K562 (cell line): ENCODE data around the gene STAB1. TPM values are rescaled to one million over a fixed set of nuclear protein-coding genes. Genes with fewer than 3 reads are reported as not detected.
A peak's percentile ranks its signal among the peaks of the same experiment; 100 is the strongest.

Experiments
- DLX4 ChIP-seq: fragments of 250-450 bp; sonication (Bioruptor Pico); IDR thresholded peaks from 2 replicates; pipeline ENCODE4 v1.6.1; 2021; ENCODE audit warnings: mild to moderate bottlenecking
- E2F1 ChIP-seq: sonication (generic); formaldehyde crosslinking; IDR thresholded peaks from 2 replicates; pipeline ENCODE4 v1.8.1; 2023; ENCODE audit warnings: mild to moderate bottlenecking, missing genetic modification reagents, moderate library complexity
- ETV5 ChIP-seq: sonication (generic); formaldehyde crosslinking; IDR thresholded peaks from 2 replicates; pipeline ENCODE4 v1.4.0; 2020; ENCODE audit warnings: low read depth, mild to moderate bottlenecking, missing genetic modification reagents
- FIP1L1 ChIP-seq: fragments of 200-400 bp; formaldehyde crosslinking; IDR thresholded peaks from 2 replicates; pipeline ENCODE4 v1.6.1; 2018; ENCODE audit warnings: mild to moderate bottlenecking, low read depth, low read length; ENCODE audit not compliant: poor library complexity, severe bottlenecking
- FOXJ2 ChIP-seq: fragments of 200-800 bp; sonication (Bioruptor generic); IDR thresholded peaks from 2 replicates; pipeline ENCODE4 v1.6.1; 2016; ENCODE audit warnings: missing genetic modification characterization, missing compliant biosample characterization
- NELFE ChIP-seq: IDR thresholded peaks from 2 replicates; pipeline ENCODE4 v1.6.1; 2011; ENCODE audit warnings: mild to moderate bottlenecking; ENCODE audit not compliant: insufficient read depth, insufficient read length
- NRF1 ChIP-seq, 2 experiments: fragments of 450-650 bp; IDR thresholded peaks in 1 of 2; conservative IDR thresholded peaks in 1 of 2; 2 replicates each; pipeline ENCODE4 v1.6.1; 2014; ENCODE audit warnings: mild to moderate bottlenecking in 2 of 2
- POLR2G ChIP-seq: fragments of 200-400 bp; formaldehyde crosslinking; IDR thresholded peaks from 2 replicates; pipeline ENCODE4 v1.6.1; 2017; ENCODE audit warnings: low read depth, mild to moderate bottlenecking, antibody characterized with exemption, low read length, moderate library complexity
- PRPF4 ChIP-seq: fragments of 200-400 bp; formaldehyde crosslinking; IDR thresholded peaks from one replicate; pipeline ENCODE4 v1.6.1; 2017; ENCODE audit warnings: low read length, low read depth, mild to moderate bottlenecking; ENCODE audit not compliant: insufficient read depth, poor library complexity, severe bottlenecking
- RBBP5 ChIP-seq: fragments of 200-600 bp; sonication (generic); IDR thresholded peaks from 2 replicates; pipeline ENCODE4 v1.6.1; 2012; ENCODE audit warnings: borderline replicate concordance, mild to moderate bottlenecking, low read length, control low read depth, inconsistent platforms; ENCODE audit not compliant: insufficient read depth, poor library complexity, severe bottlenecking
- SMARCA5 ChIP-seq: fragments of 450-650 bp; IDR thresholded peaks from 2 replicates; pipeline ENCODE4 v1.6.1; 2016
- ZBTB43 ChIP-seq: sonication (generic); formaldehyde crosslinking; IDR thresholded peaks from 2 replicates; pipeline ENCODE4 v1.8.0; 2023; ENCODE audit warnings: mild to moderate bottlenecking, missing genetic modification reagents
- ZNF134 ChIP-seq: fragments of 250-450 bp; sonication (Bioruptor Pico); conservative IDR thresholded peaks from 2 replicates; pipeline ENCODE4 v1.4.0; 2020
- ZNF584 ChIP-seq: fragments of 200-800 bp; sonication (Bioruptor generic); IDR thresholded peaks from 2 replicates; pipeline ENCODE4 v1.6.1; 2016; ENCODE audit warnings: low read depth, mild to moderate bottlenecking, missing genetic modification characterization, missing compliant biosample characterization
- ZNF780A ChIP-seq: fragments of 250-450 bp; sonication (Bioruptor Pico); IDR thresholded peaks from 2 replicates; pipeline ENCODE4 v1.5.0; 2021; ENCODE audit warnings: mild to moderate bottlenecking
- polyA plus RNA-seq, 8 experiments: library from polyadenylated mRNA; depleted of rRNA in 4 of 8; stranded (reverse) in 5 of 8; unstranded in 3 of 8; fragments of >200 nt; fragmentation: Nextera tagmentation in 2 of 8; fragmentation: Illumina TruSeq in 1 of 8; extraction: Ambion mirVana in 2 of 8; extraction: Trizol in 1 of 8; gene quantifications; 2 replicates each; pipeline versions ENCODE4 v1.2.1 to v1.2.3, GENCODE V29; 2011 to 2014; ENCODE audit warnings: inconsistent platforms in 1 of 8, missing spikeins in 1 of 8
- total RNA-seq, 7 experiments: library from RNA; depleted of rRNA in 6 of 7; stranded (reverse); fragments of >200 nt in 6 of 7; fragmentation: Illumina TruSeq in 2 of 7; extraction: Trizol in 2 of 7; gene quantifications; 2 replicates each; pipeline versions ENCODE4 v1.2.1 to v1.2.3, GENCODE V29; 2011 to 2021; ENCODE audit warnings: low replicate concordance in 1 of 7
- TF ChIP-seq, protein P1 (sequence below): fragments of 250-450 bp; sonication (Bioruptor Pico); IDR thresholded peaks from 2 replicates; pipeline ENCODE4 v1.4.0; 2020
- TF ChIP-seq, protein P2 (sequence below): fragments of 250-450 bp; sonication (Bioruptor Pico); IDR thresholded peaks from 2 replicates; pipeline ENCODE4 v1.5.0; 2021

The STAB1 gene
- total and polyA plus RNA-seq, 9 of the 15 experiments (the other 6 are each of a cell fraction or from before 2014, with no cell fraction given) = 0.20 to 3.9 (median 1.2) TPM

- TF ChIP-seq, protein P1, sequence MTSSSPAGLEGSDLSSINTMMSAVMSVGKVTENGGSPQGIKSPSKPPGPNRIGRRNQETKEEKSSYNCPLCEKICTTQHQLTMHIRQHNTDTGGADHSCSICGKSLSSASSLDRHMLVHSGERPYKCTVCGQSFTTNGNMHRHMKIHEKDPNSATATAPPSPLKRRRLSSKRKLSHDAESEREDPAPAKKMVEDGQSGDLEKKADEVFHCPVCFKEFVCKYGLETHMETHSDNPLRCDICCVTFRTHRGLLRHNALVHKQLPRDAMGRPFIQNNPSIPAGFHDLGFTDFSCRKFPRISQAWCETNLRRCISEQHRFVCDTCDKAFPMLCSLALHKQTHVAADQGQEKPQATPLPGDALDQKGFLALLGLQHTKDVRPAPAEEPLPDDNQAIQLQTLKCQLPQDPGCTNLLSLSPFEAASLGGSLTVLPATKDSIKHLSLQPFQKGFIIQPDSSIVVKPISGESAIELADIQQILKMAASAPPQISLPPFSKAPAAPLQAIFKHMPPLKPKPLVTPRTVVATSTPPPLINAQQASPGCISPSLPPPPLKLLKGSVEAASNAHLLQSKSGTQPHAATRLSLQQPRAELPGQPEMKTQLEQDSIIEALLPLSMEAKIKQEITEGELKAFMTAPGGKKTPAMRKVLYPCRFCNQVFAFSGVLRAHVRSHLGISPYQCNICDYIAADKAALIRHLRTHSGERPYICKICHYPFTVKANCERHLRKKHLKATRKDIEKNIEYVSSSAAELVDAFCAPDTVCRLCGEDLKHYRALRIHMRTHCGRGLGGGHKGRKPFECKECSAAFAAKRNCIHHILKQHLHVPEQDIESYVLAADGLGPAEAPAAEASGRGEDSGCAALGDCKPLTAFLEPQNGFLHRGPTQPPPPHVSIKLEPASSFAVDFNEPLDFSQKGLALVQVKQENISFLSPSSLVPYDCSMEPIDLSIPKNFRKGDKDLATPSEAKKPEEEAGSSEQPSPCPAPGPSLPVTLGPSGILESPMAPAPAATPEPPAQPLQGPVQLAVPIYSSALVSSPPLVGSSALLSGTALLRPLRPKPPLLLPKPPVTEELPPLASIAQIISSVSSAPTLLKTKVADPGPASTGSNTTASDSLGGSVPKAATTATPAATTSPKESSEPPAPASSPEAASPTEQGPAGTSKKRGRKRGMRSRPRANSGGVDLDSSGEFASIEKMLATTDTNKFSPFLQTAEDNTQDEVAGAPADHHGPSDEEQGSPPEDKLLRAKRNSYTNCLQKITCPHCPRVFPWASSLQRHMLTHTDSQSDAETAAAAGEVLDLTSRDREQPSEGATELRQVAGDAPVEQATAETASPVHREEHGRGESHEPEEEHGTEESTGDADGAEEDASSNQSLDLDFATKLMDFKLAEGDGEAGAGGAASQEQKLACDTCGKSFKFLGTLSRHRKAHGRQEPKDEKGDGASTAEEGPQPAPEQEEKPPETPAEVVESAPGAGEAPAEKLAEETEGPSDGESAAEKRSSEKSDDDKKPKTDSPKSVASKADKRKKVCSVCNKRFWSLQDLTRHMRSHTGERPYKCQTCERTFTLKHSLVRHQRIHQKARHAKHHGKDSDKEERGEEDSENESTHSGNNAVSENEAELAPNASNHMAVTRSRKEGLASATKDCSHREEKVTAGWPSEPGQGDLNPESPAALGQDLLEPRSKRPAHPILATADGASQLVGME (CRISPR knock-in tag) = 0 out of 2 replicates have a peak, but pooled peaks have one; percentile 46
- TF ChIP-seq ZNF134 (CRISPR knock-in tag) = no peak
- no peak for TF ChIP-seq E2F1
- no peak for TF ChIP-seq DLX4 (CRISPR knock-in tag)
- 0 out of 2 replicates have a peak, but pooled peaks have one; percentile 41 for TF ChIP-seq ETV5 (CRISPR knock-in tag)
- no peak for TF ChIP-seq NELFE
- no peak for TF ChIP-seq FIP1L1
- peak; percentile 47 for TF ChIP-seq RBBP5
- TF ChIP-seq NRF1 (conservative IDR thresholded peaks at IDR 0.05 in 1 of 2, IDR thresholded peaks at IDR 0.05 in 1 of 2) = peak; percentile 97
- TF ChIP-seq ZNF584 (CRISPR knock-in tag) = no peak
- no peak for TF ChIP-seq PRPF4
- no peak for TF ChIP-seq ZBTB43
- TF ChIP-seq SMARCA5 = no peak
- no peak for TF ChIP-seq FOXJ2 (tag)
- TF ChIP-seq POLR2G = peak; percentile 100
- TF ChIP-seq, protein P2, sequence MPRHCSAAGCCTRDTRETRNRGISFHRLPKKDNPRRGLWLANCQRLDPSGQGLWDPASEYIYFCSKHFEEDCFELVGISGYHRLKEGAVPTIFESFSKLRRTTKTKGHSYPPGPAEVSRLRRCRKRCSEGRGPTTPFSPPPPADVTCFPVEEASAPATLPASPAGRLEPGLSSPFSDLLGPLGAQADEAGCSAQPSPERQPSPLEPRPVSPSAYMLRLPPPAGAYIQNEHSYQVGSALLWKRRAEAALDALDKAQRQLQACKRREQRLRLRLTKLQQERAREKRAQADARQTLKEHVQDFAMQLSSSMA = peak; percentile 61; the same call in 1 of the 2 replicates
- no peak for TF ChIP-seq ZNF780A (CRISPR knock-in tag)
Measured at GRCh38 chr3:52536369-52537164, 41.4 kb downstream of the STAB1 start, which contains the start of gene UQCC5 (continued).
